Panc1 (cell line): ENCODE results near the gene USH2A. TPM values are rescaled to one million over a fixed set of nuclear protein-coding genes. Genes with fewer than 3 reads are reported as not detected.

ENCODE experiments used
- ATAC-seq: fragments of 200-7000 bp; cut with Tn5 transposase; 2 replicates; pipeline ENCODE4 v1.9.1; 2020; ENCODE audit warnings: mild to moderate bottlenecking, moderate library complexity
- BruUV-seq: library from RNA; stranded (reverse); fragments of 400-500 nt; replicated peaks from 2 replicates; lab custom pipeline; 2021; lab: Mats Ljungman, UMichigan
- CTCF ChIA-PET: fragments of 300-600 bp; sonication (Branson Sonifier 250); formaldehyde crosslinking; loops from one replicate; lab custom pipeline; 2022; ENCODE audit warnings: antibody characterized with exemption; lab: Charles Lee
- POLR2A ChIA-PET: fragments of 300-600 bp; sonication (Branson Sonifier 250); formaldehyde crosslinking; loops from one replicate; lab custom pipeline; 2022; ENCODE audit warnings: antibody characterized with exemption; lab: Charles Lee
- DNase-seq: peaks from one replicate; pipeline ENCODE4 v3.0.0-alpha.2; 2010; ENCODE audit warnings: low read depth, low spot score
- H3K27ac ChIP-seq: 2 replicates; pipeline ENCODE4 v1.5.1; 2011; ENCODE audit warnings: mild to moderate bottlenecking, low read length, inconsistent platforms
- H3K27me3 ChIP-seq: fragments of 200-500 bp; sonication (Bioruptor generic); 2 replicates; pipeline ENCODE4 v1.6.0; 2014; ENCODE audit warnings: low read length, inconsistent platforms; ENCODE audit not compliant: control insufficient read depth, insufficient read depth
- H3K36me3 ChIP-seq: fragments of 200-500 bp; sonication (Bioruptor generic); 2 replicates; pipeline ENCODE4 v1.5.1; 2014; ENCODE audit warnings: inconsistent platforms, mild to moderate bottlenecking, low read length, moderate library complexity; ENCODE audit not compliant: control insufficient read depth, insufficient read depth
- H3K4me1 ChIP-seq: 2 replicates; pipeline ENCODE4 v1.5.1; 2011; ENCODE audit warnings: inconsistent platforms, mild to moderate bottlenecking, low read length, moderate library complexity; ENCODE audit not compliant: control insufficient read depth, insufficient read depth
- H3K4me3 ChIP-seq, 2 experiments: 2 replicates each; pipeline ENCODE4 v1.5.1; 2011 to 2012; ENCODE audit warnings: low read depth in 2 of 2, low read length in 2 of 2, mild to moderate bottlenecking in 2 of 2, inconsistent platforms in 1 of 2, moderate library complexity in 1 of 2
- H3K9me3 ChIP-seq: fragments of 200-500 bp; sonication (Bioruptor generic); 2 replicates; pipeline ENCODE4 v1.5.1; 2014; ENCODE audit warnings: low read depth, mild to moderate bottlenecking, inconsistent platforms, low read length, moderate library complexity; ENCODE audit not compliant: control insufficient read depth, insufficient read depth
- POLR2AphosphoS5 ChIP-seq: IDR thresholded peaks from 2 replicates; pipeline ENCODE4 v1.6.1; 2012; ENCODE audit warnings: mild to moderate bottlenecking, low read depth, low read length, moderate library complexity
- SIN3A ChIP-seq: IDR thresholded peaks from 2 replicates; pipeline ENCODE4 v1.6.1; 2012; ENCODE audit warnings: low read depth, mild to moderate bottlenecking, low read length, moderate library complexity, borderline replicate concordance; ENCODE audit not compliant: insufficient read depth
- TCF7L2 ChIP-seq: IDR thresholded peaks from 2 replicates; pipeline ENCODE4 v1.6.1; 2011; ENCODE audit warnings: mild to moderate bottlenecking, low read depth, low read length, inconsistent platforms
- in situ Hi-C: cut with HindIII; loops from 2 replicates; pipeline ENCODE4 v1.10.0; 2016; ENCODE audit warnings: low sequenced_read_pairs, low pct_unique_long_range_greater_than_20kb
- intact Hi-C: fragments of 100-400 bp; cut with micrococcal nuclease; formaldehyde crosslinking; loops from one replicate; pipeline ENCODE4 v1.10.0; 2022; ENCODE audit not compliant: unreplicated experiment
- total RNA-seq: library from RNA; stranded (reverse); gene quantifications from one replicate; pipeline ENCODE4 v1.2.1, GENCODE V29; 2021; ENCODE audit not compliant: unreplicated experiment
- TF ChIP-seq, protein P1 (sequence below), 2 experiments: IDR thresholded peaks; 2 replicates each; pipeline ENCODE4 v1.6.1; 2011 to 2012; ENCODE audit warnings: low read depth in 2 of 2, control low read depth in 1 of 2, low read length in 1 of 2, mild to moderate bottlenecking in 1 of 2, moderate library complexity in 1 of 2; ENCODE audit not compliant: insufficient read depth in 1 of 2
- TF ChIP-seq, protein P2 (sequence below): fragments of 450-650 bp; IDR thresholded peaks from 2 replicates; pipeline ENCODE4 v1.5.1; 2017; ENCODE audit warnings: mild to moderate bottlenecking

USH2A gene
- total RNA-seq, 1 experiment from 2014 or later, result not detected

DNA sequence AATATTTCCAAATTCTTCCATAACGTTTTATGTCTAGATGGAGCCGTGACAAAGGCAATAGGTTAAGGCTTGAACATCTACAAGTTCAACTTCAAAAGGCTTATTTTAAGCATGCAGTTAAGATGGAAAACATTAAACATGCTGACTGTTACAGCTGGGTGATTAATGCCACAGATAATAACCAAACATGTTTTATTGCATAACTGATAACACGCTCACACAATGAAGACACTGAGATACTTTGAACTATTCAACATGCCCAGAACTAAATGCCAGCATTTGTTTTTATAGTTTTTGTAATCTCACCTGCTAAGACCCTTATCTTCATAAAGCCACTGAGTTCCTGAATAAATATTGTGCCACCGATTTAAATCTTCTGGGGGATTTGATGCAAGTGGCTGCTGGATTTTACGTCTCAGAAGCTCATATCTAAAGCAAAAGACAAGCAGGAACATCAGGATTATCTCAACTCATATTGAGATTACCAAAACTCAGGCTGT is 545.7 kb downstream of the USH2A start:
- CTCF ChIA-PET, result no interaction called here
- Histone ChIP-seq H3K36me3 (no peaks in the 10 kb centered on the region), H3K9me3 (no peaks in the 10 kb centered on the region), H3K4me3 (no peak overlapping the region), H3K27me3 (no peaks in the 10 kb centered on the region), H3K27ac (no peak overlapping the region), H3K4me1 (no peaks in the 10 kb centered on the region)
- TF ChIP-seq TCF7L2 (no peak), POLR2AphosphoS5 (no peak), SIN3A (no peak)
- TF ChIP-seq, protein P1, sequence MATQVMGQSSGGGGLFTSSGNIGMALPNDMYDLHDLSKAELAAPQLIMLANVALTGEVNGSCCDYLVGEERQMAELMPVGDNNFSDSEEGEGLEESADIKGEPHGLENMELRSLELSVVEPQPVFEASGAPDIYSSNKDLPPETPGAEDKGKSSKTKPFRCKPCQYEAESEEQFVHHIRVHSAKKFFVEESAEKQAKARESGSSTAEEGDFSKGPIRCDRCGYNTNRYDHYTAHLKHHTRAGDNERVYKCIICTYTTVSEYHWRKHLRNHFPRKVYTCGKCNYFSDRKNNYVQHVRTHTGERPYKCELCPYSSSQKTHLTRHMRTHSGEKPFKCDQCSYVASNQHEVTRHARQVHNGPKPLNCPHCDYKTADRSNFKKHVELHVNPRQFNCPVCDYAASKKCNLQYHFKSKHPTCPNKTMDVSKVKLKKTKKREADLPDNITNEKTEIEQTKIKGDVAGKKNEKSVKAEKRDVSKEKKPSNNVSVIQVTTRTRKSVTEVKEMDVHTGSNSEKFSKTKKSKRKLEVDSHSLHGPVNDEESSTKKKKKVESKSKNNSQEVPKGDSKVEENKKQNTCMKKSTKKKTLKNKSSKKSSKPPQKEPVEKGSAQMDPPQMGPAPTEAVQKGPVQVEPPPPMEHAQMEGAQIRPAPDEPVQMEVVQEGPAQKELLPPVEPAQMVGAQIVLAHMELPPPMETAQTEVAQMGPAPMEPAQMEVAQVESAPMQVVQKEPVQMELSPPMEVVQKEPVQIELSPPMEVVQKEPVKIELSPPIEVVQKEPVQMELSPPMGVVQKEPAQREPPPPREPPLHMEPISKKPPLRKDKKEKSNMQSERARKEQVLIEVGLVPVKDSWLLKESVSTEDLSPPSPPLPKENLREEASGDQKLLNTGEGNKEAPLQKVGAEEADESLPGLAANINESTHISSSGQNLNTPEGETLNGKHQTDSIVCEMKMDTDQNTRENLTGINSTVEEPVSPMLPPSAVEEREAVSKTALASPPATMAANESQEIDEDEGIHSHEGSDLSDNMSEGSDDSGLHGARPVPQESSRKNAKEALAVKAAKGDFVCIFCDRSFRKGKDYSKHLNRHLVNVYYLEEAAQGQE (IDR thresholded peaks at IDR 0.05; ENCODE audit: insufficient read depth in 1 of 2, low read depth in 2 of 2, low read length in 1 of 2), result no peak
- TF ChIP-seq, protein P2, sequence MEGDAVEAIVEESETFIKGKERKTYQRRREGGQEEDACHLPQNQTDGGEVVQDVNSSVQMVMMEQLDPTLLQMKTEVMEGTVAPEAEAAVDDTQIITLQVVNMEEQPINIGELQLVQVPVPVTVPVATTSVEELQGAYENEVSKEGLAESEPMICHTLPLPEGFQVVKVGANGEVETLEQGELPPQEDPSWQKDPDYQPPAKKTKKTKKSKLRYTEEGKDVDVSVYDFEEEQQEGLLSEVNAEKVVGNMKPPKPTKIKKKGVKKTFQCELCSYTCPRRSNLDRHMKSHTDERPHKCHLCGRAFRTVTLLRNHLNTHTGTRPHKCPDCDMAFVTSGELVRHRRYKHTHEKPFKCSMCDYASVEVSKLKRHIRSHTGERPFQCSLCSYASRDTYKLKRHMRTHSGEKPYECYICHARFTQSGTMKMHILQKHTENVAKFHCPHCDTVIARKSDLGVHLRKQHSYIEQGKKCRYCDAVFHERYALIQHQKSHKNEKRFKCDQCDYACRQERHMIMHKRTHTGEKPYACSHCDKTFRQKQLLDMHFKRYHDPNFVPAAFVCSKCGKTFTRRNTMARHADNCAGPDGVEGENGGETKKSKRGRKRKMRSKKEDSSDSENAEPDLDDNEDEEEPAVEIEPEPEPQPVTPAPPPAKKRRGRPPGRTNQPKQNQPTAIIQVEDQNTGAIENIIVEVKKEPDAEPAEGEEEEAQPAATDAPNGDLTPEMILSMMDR, result no peak
- in situ Hi-C loops (no loop called here), intact Hi-C loops (no loop called here)
- POLR2A ChIA-PET, result no interaction called here
- ATAC-seq (no peak), DNase-seq (no peak)
- BruUV-seq, result no TSS peak

DNA sequence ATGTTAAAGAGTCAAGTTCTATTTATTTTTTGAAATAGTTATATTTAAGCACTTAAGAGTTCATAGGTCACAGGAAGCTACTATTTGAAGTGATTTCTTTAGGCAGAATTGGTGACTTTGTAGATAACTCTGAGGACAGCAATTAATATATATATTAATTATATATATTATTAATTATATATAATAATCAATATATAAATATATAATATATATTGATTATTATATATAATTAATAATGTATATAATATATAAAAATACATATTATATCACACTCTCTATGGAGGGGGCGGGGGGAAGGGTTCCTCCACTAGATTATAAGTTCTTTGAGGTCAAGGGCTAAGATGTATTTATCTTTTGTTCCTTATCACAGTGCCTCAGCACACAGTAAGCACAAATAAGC is 547.5 kb downstream of the USH2A start:
- CTCF ChIA-PET, result no interaction called here
- Histone ChIP-seq H3K4me3 (no peak overlapping the region), H3K27ac (no peak overlapping the region), H3K36me3 (no peaks in the 10 kb centered on the region), H3K27me3 (no peaks in the 10 kb centered on the region), H3K4me1 (no peaks in the 10 kb centered on the region), H3K9me3 (no peaks in the 10 kb centered on the region)
- BruUV-seq, result no TSS peak
- in situ Hi-C loops, result no loop called here
- POLR2A ChIA-PET, result no interaction called here
- TF ChIP-seq, protein P1 (IDR thresholded peaks at IDR 0.05; ENCODE audit: insufficient read depth in 1 of 2, low read depth in 2 of 2, low read length in 1 of 2), result no peak
- no peak for TF ChIP-seq POLR2AphosphoS5
- TF ChIP-seq, protein P2, result no peak
- no peak for TF ChIP-seq SIN3A
- TF ChIP-seq TCF7L2, result no peak
- ATAC-seq (no peak), DNase-seq (no peak)
- intact Hi-C loops, result no loop called here
